ENCODE data around the gene APBB2.

APBB2 gene

GRCh38 chr4:40888933-40889332 lies 325.4 kb downstream of the APBB2 start (continued):
- TF ChIP-seq BACH2 (CRISPR knock-in tag; IDR thresholded peaks at IDR 0.05; ENCODE audit: borderline replicate concordance) (no peak), ZNF8 (CRISPR knock-in tag; IDR thresholded peaks at IDR 0.05) (no peak), TSHZ2 (CRISPR knock-in tag; IDR thresholded peaks at IDR 0.05) (no peak)

- no peak for ATAC-seq
Observed at GRCh38 chr4:40887764-40888131, 326.6 kb downstream of the APBB2 start.

More at GRCh38 chr4:40887764-40888131, 326.6 kb downstream of the APBB2 start:
- TF ChIP-seq PATZ1 (CRISPR knock-in tag; IDR thresholded peaks at IDR 0.05; ENCODE audit: borderline replicate concordance) (no peak), ZNF565 (CRISPR knock-in tag; conservative IDR thresholded peaks at IDR 0.05; ENCODE audit: low read depth) (no peak), ARNTL (CRISPR knock-in tag; IDR thresholded peaks at IDR 0.05; ENCODE audit: borderline replicate concordance, low read depth) (no peak), ZNF8 (CRISPR knock-in tag; IDR thresholded peaks at IDR 0.05) (no peak), CREB5 (CRISPR knock-in tag; IDR thresholded peaks at IDR 0.05; ENCODE audit: low read depth) (no peak), ZFP30 (CRISPR knock-in tag; IDR thresholded peaks at IDR 0.05) (no peak), SNAI2 (CRISPR knock-in tag; IDR thresholded peaks at IDR 0.05) (no peak), ZFP3 (CRISPR knock-in tag; IDR thresholded peaks at IDR 0.05) (no peak), TSHZ2 (CRISPR knock-in tag; IDR thresholded peaks at IDR 0.05) (no peak), CSDC2 (CRISPR knock-in tag; IDR thresholded peaks at IDR 0.05) (no peak), ZNF70 (CRISPR knock-in tag; IDR thresholded peaks at IDR 0.05) (no peak), POU6F1 (CRISPR knock-in tag; IDR thresholded peaks at IDR 0.05; ENCODE audit: borderline replicate concordance, low read depth) (no peak)

Data from SK-N-SH treated with all-trans-retinoic acid at 6 μM for 48 hours (cell line).